GM19351 (cell line): ENCODE data around the gene KLHL25.
A peak's percentile ranks its signal among the peaks of the same experiment; 100 is the strongest.
"Not testable (repeated sequence)": the region's sequence is repeated elsewhere in the genome, so short reads cannot be mapped to it uniquely, and the experiment has no call there.

ENCODE experiments used
- ATAC-seq: cut with Tn5 transposase; IDR thresholded peaks from one replicate; pipeline ENCODE4 v1.9.1; 2021; ENCODE audit warnings: mild to moderate bottlenecking, moderate library complexity; ENCODE audit not compliant: unreplicated experiment

Gene KLHL25

DNA sequence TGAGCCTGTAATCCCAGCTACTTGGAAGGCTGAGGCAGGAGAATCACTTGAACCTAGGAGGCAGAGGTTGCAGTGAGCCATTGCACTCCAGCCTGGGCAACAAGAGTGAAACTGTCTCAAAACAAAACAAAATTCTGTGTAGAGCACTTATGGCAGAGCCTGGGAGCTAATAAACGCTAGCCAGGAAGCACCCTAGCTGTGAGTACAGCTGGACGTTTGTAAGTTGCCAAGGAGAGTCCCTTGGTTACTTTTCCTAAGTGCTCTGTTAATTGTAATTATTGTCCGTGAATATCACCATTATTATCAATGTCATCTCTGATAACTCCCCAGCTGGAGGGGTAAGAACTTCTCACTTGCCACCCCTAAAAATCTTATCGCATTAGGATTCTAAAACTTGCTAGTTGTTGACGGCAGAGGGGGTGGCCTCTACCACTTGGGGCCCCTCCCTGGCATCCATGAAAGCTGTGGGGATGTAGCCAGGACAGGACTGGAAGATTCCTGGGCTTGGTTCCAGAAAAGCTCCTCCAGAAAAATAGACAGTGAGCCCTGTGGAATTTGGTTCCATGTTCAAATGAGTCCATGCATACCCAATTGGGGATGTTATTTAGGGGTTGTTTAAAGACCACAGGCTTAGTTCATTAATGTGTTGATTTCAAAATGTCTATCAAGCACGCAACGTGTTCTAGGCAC, 9.9 kb upstream of the KLHL25 start:
- ATAC-seq, result no peak

DNA sequence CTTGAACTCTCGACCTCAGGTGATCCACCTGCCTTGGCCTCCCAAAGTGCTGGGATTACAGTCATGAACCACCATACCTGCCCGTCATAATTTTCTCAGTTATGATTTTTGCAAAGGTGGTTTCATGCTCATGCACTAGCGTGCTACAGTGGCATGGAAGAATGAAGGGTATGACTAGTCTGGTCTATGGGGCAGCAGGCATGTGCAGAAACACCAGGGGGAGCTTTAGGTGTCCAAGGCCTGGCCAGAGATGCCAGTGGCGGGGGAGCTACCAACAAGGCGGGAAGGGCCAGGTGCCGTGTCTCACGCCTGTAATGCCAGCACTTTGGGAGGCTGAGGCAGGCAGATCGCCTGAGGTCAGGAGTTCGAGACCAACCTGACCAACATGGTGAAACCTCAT, 7.9 kb upstream of the KLHL25 start:
- ATAC-seq, result not testable (repeated sequence)

DNA sequence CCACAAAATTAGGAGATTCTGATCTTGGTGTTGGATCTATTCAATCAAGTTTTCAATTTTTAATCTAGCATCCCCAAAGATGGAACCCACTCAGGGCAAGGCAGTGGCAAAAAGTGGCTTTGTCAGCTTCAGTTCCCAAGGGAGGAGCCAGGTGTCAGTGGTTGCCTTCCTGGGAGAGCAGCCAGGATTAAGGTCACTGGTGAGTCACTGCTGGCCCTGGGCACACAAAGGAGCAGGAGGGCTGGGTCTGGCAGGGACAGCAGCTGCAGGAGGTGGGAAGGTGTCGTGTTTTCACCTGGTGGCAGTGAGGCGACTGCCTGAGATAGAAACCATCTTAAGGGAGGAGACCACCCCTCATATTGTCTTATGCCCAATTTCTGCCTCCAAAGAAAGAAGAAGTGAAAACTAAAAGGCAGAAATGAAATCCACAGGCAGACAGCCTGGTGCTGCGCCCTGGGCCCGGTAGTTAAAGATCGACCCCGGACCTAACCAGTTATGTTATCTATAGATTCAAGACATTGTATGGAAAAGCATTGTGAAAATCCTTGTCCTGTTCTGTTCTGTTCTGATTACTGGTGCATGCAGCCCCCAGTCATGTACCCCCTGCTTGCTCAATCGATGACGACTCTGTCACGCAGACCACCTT, 5.9 kb upstream of the KLHL25 start:
- no peak for ATAC-seq

DNA sequence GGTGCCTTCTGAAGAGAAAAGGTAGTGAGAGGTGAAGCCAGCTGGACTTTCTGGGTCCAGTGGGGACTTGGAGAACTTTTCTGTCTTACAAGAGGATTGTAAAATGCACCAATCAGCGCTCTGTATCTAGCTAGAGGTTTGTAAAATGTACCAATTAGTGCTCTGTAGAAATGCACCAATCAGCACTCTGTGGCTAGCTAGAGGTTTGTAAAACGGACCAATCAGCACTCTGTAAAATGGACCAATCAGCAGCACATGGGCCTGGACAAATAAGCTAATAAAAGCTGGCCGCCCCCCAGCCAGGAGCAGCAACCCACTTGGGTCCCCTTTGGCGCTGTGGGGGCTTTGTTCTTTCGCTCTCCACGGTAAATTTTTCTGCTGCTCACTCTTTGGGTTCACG, 1.6 kb upstream of the KLHL25 start:
- ATAC-seq, result not testable (repeated sequence)

DNA sequence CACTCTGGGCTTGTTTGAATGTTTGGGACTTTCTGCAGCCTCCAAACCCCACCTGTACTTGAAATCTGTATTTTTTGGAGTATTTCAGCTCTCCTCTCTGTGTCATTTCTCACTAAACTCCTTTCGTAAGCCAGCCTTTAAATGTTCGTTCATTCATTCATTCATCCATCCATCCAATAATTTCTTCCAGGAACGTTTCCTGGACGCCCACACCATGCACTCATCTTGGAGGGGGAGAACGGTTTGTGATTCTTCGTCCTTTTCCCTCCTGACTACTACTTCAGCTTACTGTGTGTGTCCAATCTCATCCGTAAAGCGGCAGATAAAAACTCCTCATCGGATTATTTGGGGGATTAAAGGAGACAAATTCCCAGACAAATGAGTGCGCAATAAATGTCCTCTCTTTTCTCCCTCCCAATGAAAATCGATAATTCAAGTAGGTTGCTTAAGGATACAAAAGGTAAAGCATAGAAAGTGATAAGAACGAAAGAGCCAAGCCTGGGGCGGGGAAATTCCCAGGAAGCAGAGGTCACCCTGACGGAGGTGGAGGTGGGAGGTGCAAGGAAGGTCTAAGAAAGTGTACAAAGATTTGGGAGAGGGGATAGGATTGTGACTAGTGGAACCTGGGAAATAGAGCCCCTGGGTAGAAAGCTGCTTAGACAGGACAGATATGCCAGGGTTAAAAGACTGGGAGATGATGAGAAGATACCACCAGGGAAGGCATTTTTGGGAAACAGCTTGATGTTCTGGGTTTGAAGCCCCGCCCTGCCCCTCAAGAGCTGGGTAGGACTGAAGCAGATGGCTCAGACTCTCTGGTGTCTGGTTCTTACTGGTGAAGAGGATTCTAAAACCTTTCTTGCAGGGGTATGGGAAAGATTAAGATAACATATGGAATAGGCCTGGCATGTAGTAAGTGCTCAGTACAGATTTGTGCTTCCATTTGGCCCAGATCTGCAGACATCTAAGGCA, 896 bp upstream of the KLHL25 start:
- ATAC-seq, result no peak

DNA sequence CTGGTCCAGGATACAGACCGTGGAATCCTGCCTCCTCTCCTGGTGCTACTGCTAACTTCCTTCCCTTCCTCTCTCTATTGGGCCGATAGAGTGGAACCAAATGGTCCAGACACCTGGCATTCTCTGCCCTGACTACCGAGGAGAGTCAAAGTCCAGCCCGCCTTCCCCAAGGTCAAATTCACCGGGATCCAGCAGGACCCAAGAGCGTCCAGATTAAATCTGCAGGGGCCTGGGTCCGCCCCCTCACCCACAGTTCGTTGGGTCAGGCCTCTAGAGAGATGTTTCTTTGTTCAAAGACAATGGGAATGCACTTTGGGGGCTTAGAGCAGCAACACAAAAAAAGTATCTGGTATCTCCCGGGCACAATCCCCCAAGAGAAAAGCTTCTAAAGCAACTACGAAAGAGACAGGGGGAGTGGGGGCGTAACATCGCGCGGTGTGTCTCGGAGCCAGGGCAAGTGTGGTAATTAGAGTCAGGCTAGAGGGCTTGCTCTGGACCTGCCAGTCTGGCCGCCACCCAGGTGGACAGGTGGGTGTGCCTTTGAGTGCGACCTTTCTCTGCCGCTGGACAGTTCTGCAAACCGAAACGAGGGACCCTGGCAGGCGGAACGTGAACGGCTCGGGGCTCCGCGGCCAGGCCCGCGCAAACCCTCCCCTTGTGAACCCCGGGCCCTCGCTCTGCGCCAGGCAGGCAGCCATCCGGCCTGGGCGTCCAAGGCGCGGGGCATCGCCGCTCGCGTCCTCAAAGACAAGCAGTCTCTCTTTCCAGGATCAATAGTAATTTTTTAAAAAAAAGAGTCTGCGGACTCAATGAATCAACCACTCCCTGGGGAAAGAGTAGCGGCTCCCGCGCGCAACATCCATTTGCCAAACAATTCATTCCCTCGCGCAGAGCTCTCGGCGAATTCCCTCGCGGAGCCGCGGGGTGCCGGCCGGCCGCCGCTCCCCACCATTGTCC, 806 bp downstream of the KLHL25 start:
- ATAC-seq, result peak; percentile 40

DNA sequence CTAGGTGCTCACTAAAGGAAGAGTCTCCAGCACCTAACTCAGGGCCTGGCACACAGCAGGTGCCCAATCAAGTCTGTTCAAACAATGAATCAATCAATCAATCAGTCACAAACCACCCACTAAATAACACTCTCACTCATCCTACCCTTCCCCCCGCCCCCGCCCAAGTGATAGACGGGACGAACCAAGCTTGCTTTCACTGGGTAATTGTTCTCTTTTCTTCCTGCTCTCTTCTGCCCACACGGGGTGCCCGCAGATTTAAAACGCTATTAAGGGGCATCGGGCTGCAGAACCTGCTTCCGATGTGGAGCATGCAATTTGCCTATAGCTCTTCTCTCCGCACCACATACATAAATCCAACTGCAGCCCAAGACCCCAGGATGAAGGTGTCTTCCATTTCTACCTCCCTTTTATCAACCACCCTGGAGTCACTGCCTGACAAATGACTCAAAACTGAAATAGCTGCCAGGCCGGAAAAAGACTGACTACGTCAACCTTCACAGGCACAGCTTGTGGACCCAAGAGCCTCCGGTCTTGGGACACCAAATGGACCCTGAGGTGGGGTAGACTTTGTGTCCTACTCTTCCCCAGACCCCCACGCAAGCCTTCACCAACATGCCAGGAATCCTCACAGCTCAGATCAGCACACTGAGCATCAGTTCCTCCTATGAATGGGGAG, 1.7 kb downstream of the KLHL25 start:
- no peak for ATAC-seq

DNA sequence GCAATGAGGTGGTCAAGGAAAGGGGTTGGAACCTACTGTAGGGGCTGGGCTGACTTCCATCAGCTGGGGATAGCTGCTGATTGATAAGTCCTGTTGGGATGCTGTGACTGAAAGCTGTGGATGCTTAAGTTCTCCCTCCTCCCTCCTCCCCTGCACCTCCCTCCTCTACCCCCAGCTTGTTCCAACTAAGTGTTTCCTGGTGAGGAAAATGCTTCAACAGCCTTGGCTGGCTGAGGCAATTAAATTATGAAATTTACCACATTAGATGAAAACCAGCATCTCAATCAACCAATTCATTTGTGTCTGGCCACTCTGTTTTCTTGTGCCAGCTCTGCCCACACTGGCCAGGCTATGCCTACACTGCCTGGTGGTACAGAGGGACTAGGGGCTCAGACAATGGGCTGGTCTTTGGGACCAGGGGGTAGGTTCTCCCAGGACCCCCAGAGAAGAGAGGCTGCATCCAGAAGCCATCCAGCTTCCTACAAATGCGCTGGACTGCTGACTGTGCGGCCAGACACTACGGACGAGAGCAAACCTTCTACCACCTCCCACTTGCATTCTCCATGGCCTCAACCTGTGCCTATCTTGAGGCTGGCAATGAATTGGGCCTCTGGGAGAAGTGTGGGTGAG, 2.5 kb downstream of the KLHL25 start:
- ATAC-seq, result no peak

DNA sequence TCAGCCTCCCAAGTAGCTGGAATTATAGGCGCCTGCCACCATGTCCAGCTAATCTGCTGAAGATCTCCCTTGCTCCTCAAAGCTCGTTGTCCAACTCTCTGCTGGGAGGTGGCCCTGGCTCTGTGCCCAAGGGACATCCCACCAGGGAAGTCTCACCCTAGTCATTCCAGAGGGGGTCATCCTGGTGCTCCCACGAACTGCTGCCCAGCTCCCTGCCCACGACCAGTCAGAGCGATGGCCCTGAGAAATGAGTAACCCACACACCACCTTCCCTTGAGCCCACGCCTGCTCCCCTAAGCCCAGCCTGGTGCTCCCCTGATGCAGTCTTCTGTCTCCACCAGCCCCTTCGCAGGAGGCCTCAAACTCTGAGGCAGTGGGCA, 5.2 kb downstream of the KLHL25 start:
- no peak for ATAC-seq

DNA sequence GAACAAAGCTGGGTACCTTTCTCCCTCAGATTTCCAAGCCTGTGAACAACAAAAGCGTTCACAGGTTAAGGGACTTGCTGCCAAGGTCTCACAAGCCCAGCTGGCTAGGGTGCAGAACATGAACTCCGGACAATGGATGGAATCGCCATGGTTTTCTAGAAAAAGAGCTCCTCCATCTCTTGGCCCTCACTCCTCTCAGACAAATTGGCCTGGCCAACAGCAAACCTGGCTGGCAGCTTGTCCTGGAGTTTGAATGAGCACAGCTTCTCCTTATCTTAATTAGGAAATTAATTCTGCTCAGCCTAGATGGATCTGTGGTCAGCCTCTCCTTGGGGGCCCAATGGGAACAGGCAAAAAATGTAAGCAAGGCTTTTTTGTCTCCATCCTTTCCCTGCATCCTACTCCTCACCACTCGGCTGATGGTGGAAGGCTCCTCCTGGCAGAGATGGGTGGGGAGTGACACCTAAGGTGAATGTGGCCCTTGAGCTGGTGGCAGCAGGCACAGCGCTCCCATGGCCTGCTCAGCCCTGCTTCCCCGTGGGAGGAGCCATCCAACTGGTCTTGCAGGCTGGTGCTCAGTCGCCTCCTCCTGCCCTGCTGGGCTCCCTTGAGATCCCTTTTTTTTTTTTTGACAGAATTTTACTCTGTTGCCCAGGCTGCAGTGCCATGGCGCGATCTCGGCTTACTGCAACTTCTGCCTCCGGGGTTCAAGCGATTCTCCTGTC, 5.8 kb downstream of the KLHL25 start:
- no peak for ATAC-seq

DNA sequence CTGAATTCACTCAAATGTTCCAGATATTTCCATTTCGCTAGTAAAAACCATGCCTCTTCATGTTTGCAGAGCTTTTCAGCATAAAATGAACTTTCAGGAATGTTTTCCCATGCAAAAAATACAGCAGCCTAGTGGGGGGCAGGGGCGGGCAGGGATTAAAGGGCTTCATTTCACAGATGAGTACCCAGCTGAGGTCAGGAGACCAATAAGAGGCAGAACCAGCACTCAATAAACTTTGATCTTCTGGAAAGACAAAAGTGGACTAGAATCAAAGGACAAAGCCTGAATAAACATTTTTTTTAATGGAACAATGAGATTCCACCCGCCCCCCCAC, 8.0 kb downstream of the KLHL25 start:
- ATAC-seq, result no peak

DNA sequence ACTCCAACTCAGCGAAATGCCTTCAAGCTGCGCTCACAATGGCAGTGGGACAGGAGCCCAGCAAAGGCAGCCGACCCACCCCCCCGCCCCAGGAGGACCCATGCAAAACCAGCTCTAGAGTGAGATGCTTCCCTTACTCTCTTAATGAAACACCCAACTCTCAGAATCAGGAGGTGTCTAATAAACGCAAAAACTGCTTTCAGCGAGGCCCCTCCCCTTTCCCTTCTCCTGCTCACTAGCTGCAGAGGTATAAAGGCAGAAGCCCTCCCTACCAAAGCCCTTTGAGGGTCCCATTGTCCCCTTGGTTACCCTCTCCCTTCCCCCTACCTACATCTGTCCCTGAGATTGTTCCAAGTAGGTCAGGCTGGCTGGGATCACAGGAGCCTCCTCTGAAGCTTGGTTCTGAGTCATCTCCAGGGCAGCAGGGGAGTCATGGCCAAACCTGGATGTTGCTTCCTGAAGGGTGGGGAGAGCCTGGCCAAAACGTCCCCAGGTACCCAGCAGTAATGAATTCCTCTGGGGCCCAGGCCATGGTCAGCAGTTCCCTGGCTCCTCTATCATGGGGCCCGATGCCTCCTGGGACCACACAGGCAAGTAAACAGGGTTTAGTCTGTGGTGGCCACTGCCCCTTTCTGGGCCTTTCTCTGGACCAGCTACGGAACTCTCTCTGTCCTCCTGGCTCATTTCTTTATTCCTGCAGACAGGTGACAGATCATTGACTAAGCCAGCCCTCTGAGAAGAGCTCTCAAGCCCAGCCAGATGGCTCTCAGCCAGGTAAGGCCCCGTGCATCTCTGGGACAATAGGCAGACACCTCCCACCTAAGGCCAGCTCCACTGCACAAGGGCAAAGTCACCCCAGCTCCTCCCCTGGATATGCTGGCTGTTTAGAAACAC, 8.6 kb downstream of the KLHL25 start:
- ATAC-seq, result no peak

DNA sequence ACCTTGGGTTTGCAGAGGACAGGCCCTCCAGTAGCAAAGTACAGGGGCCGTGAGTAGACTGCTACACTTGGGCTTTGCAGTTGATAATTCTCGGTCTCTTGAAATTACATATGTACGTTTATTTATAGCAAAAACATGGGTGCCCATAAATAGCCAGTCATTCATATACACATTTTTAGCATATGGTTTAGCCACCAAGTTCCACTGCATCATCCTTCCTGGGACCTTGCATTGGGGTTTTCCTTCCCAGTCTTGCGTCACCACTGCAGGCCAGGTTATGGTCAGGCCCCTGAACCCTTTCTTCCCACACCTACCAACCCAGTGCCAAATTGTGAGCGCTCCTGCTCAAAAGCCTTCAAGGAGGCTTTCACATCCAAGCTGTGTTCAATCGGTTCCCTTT, 12.7 kb downstream of the KLHL25 start:
- ATAC-seq, result no peak

DNA sequence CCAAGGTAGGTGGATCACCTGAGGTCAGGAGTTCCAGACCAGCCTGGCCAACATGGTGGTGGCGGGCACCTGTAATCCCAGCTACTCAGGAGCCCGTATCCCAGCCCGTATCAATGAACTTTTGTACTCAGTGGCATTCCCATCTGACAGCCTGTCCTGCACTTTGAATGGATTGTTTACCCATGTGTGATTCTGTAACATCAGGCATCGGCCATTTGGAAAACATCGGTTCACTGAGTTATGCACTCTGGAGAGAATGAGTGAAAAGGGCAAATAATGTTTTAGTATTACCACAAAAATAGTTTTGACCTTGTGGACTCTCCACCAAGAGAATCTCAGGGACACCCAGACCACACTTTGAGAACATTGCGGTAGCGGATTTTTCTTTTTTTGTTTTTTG, 13.6 kb downstream of the KLHL25 start:
- no peak for ATAC-seq

DNA sequence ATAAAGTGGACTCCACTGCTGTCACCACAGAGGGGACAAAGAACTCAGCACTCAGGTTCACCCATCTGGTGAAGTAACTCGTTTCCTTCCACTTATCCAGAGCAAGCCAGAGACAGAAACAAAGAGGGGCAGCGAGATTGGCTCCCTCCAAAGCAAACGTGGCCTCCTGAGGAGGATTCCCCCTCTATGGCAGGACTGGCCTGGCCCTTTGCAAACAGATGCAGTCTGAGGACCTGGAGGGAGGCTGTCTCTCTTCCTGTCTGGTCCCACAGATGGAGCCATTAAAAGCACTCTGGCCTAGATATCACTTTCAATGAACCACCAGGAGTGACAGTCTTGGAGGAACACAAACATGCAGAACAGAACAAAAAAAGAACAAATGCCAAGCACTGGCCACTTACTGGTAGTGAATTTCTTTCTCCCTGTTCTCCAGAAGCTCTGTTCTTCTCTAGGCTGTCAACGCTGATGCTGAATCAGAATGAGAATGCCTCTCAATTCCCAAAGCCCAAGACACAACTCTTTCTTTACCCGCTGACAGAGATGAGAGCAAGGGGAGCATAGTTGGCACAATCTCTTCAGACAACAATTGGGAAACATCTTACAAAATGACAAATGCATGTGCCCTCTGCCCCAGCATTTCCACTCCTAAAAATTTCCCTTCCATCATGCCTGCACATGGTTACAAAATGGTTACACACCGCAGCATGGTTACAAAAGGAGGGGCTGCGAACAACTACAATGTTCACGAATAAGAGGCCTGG, 14.3 kb downstream of the KLHL25 start:
- ATAC-seq, result no peak

DNA sequence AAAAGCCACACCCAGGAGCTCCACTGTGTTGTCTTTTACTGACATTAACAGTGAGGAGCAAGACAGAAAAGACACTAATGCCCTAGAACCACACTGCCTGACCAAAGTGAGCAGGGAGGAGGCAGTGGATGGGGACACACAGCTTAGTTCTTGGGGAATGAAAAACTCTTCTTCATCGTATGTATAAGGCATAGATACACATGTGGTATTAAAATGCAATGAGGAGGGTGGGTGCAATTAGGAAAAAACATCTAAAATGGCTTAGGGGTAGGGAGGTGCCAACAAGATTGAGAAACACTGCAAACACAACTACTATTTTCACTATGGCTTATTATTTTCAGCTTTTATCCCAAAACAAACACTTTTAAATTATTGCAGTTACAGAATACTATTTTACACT, 15.5 kb downstream of the KLHL25 start:
- no peak for ATAC-seq

DNA sequence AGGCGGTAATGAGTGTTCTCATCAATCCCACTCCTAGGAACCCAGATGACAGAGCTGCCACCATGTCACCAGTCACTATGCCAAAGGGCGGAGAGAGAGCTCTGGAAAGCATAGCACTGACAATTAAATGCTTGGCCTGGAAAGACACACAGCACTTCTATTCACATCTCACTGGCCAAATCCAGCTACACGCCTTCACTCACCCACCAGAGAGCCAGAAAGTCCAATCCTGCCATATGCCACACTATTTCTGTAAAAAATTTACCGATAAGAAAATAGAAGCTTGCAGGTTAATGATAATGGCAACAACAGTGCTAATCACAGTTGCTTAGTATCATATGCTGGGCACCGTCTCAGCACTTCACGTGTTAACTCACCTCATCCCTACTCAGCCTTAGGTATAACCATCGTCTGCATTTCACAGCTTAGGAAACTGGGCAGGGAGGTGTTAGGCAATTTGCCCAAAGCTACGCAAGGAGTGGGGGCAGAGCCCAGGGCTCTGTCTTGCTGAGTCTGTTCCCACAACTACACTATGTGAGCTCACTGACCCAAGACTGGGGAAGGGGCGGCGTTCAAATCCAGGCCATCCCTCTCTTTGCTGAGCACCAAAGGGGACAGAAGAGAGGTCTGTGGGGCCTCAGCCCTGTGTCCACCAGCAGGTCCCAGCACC, 16.5 kb downstream of the KLHL25 start:
- no peak for ATAC-seq
